Spleen (tissue), 11 donors: ENCODE data around the gene CAMTA1. TPM values are rescaled to one million over a fixed set of nuclear protein-coding genes. Genes with fewer than 3 reads are reported as not detected.

Experiments
- DNase-seq: peaks from one replicate; pipeline ENCODE4 v3.0.0-alpha.2; 2020
- H3K27ac ChIP-seq, 8 donors: fragments of 200-600 bp; sonication (generic) in 7 of 8; 1 replicate in 4 of 8; 2 replicates in 4 of 8; pipeline versions ENCODE4 v1.5.0 to v1.8.0; 2016 to 2021; ENCODE audit warnings: inconsistent platforms in 4 of 8, mild to moderate bottlenecking in 4 of 8, moderate library complexity in 1 of 8
- H3K27me3 ChIP-seq, 7 donors: fragments of 200-600 bp; sonication (generic) in 6 of 7; replicated peaks in 1 of 7; 1 replicate in 4 of 7; 2 replicates in 3 of 7; pipeline versions ENCODE4 v1.5.0 to v1.8.0; 2016 to 2021; ENCODE audit warnings: inconsistent platforms in 3 of 7, mild to moderate bottlenecking in 1 of 7
- H3K36me3 ChIP-seq, 6 donors: fragments of 200-600 bp; sonication (generic) in 5 of 6; 1 replicate in 4 of 6; 2 replicates in 2 of 6; pipeline versions ENCODE4 v1.5.0 to v1.8.0; 2016 to 2021; ENCODE audit warnings: inconsistent platforms in 2 of 6
- H3K4me1 ChIP-seq, 6 donors: fragments of 200-600 bp; sonication (generic) in 5 of 6; 1 replicate in 3 of 6; 2 replicates in 3 of 6; pipeline versions ENCODE4 v1.5.0 to v1.8.0; 2016 to 2021; ENCODE audit warnings: inconsistent platforms in 3 of 6
- H3K4me3 ChIP-seq, 8 donors: fragments of 200-600 bp; sonication (generic) in 7 of 8; 1 replicate in 4 of 8; 2 replicates in 4 of 8; pipeline versions ENCODE4 v1.5.0 to v1.8.0; 2016 to 2021; ENCODE audit warnings: inconsistent platforms in 4 of 8, mild to moderate bottlenecking in 4 of 8, moderate library complexity in 2 of 8
- H3K9me3 ChIP-seq, 8 donors: fragments of 200-600 bp; sonication (generic) in 7 of 8; 1 replicate in 4 of 8; 2 replicates in 4 of 8; pipeline versions ENCODE4 v1.5.0 to v1.8.0; 2016 to 2021; ENCODE audit warnings: inconsistent platforms in 4 of 8
- CTCF ChIP-seq, 11 experiments: fragments of 200-600 bp in 7 of 11; fragments of 450-650 bp in 4 of 11; sonication (generic) in 4 of 11; IDR thresholded peaks in 8 of 11; conservative IDR thresholded peaks in 3 of 11; 1 replicate in 7 of 11; 2 replicates in 4 of 11; pipeline versions ENCODE4 v1.4.0 to v1.8.0; 2016 to 2021; ENCODE audit warnings: antibody characterized with exemption in 11 of 11, inconsistent platforms in 4 of 11, mild to moderate bottlenecking in 1 of 11
- POLR2A ChIP-seq, 3 donors: fragments of 450-650 bp; IDR thresholded peaks; one replicate each; pipeline ENCODE4 v1.5.1; 2017; ENCODE audit warnings: antibody characterized with exemption in 3 of 3, mild to moderate bottlenecking in 1 of 3
- POLR2AphosphoS5 ChIP-seq, 3 donors: sonication (generic); formaldehyde crosslinking; IDR thresholded peaks; one replicate each; pipeline ENCODE4 v1.5.1; 2017; ENCODE audit warnings: antibody characterized with exemption in 3 of 3
- WGBS, 5 donors: extraction: QIAGEN DNeasy Blood & Tissue Kit in 3 of 5; methylation state at CpG; one replicate each; pipeline versions ENCODE4 v1.1.5 to v1.1.7; 2013 to 2018; 5-methylcytosine and 5-hydroxymethylcytosine counted together
- intact Hi-C: fragments of 100-400 bp; cut with DNase I; formaldehyde crosslinking; loops from one replicate; pipeline ENCODE4 v1.15.0; 2023; ENCODE audit warnings: low total_unique reads
- polyA plus RNA-seq, 3 donors: library from polyadenylated mRNA; stranded (reverse); fragments of 200-250 nt; gene quantifications; one replicate each; pipeline ENCODE4 v1.2.1, GENCODE V29; 2013
- total RNA-seq, 7 donors: library from RNA; depleted of rRNA in 3 of 7; stranded (reverse); fragments of >200 nt in 3 of 7; fragmentation: NEBNext Ultra II Directional in 4 of 7; extraction: Animal tissue kit (Norgen Biotek cat#: 25700) in 4 of 7; gene quantifications; one replicate each; pipeline versions ENCODE4 v1.1.0 to v1.2.1, GENCODE V29; 2016 to 2021
- donor health status: healthy with polysubstance abuse.
- donor health status: DM: no; HTN: no; CAD: no; lungs with moderate emphysema.
- donor health status: DM: no; HTN: no; CAD: no.
- donor health status: Bipolar disorder and iron deficiency.
- donor health status: healthy.
- donor health status: DM: no; HTN: no; CAD: no.
- donor health status: DM: yes; HTN: yes; CAD: no.

CAMTA1 gene
- total and polyA plus RNA-seq, 10 donors, result 53.0 to 106 (median 77.3) TPM

DNA sequence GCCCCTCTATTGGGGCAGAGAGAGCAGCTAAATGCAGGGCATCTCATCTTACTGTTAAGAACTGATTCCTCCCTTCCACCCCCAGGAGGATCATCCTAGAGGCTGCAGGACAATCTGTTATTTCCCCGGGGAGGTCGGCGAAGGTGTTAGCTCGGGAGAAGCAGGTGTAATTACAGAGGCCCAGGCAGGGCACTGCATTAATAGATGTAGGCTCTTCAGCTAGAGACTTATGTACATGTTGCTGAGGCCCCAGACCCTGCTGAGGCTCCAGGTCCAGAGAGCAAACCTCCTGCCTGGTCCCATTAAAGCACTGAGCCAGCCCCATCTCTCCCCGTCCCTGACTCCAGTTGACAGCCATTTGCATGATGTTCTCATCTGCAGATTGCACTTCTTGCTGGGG, 665.6 kb downstream of the CAMTA1 start:
- WGBS, 5 donors, result 70 to 92% (median 87%) methylated on average over 5 of the region's 5 CpGs
- H3K27ac ChIP-seq, result no peak overlapping the region
- no peak for TF ChIP-seq POLR2A (IDR thresholded peaks at IDR 0.05)
- TF ChIP-seq CTCF (IDR thresholded peaks at IDR 0.05 in 8 of 11, conservative IDR thresholded peaks at IDR 0.05 in 3 of 11), result no peak
- no peak for TF ChIP-seq POLR2AphosphoS5 (IDR thresholded peaks at IDR 0.05)
- DNase-seq, result no peak
- peaks cover 15 to 24% (median 21%) of the 10 kb centered on the region in 6 donors for H3K4me1 ChIP-seq
- H3K36me3 ChIP-seq, result no peaks in the 10 kb centered on the region
- intact Hi-C loops, result no loop called here
- H3K27me3 ChIP-seq, result no peaks in the 10 kb centered on the region
- no peak overlapping the region for H3K4me3 ChIP-seq
- H3K9me3 ChIP-seq, result no peaks in the 10 kb centered on the region

DNA sequence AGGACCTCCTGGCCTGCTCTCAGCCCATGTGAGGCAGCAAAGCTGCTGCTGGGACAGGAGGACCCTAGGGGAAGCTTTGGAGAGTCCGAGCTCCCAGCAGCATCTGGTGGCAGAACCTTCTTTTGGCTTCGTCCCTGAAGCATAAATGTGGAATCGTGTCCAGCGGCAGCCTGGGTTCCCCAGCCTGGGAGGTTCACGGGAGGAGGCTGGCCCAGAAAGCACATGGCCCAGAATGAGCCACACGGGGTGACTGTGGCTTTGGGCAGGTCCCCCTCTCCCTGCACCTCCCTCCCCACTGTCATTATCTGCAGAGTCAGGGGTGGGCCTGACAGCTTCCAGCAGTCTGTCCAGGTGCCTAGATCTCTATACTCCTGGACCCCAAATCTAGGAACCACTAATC, 667.8 kb downstream of the CAMTA1 start:
- H3K36me3 ChIP-seq, result no peaks in the 10 kb centered on the region
- no peaks in the 10 kb centered on the region for H3K9me3 ChIP-seq
- whole genome bisulfite sequencing, 5 donors, result 71 to 91% (median 88%) methylated on average over 6 of the region's 6 CpGs
- TF ChIP-seq POLR2A (IDR thresholded peaks at IDR 0.05) (no peak), POLR2AphosphoS5 (IDR thresholded peaks at IDR 0.05) (no peak), CTCF (IDR thresholded peaks at IDR 0.05 in 8 of 11, conservative IDR thresholded peaks at IDR 0.05 in 3 of 11) (no peak)
- no peaks in the 10 kb centered on the region for H3K27me3 ChIP-seq
- DNase-seq, result no peak
- peaks cover 16 to 44% (median 30%) of the 10 kb centered on the region in 6 donors for H3K4me1 ChIP-seq
- no peak overlapping the region for H3K4me3 ChIP-seq
- no peak overlapping the region for H3K27ac ChIP-seq
- intact Hi-C loops, result no loop called here

- 44 to 51% (median 48%) methylated on average over 18 to 19 of the region's 19 CpGs for WGBS, 5 donors
- no peaks in the 10 kb centered on the region for H3K27me3 ChIP-seq
- no peaks in the 10 kb centered on the region for H3K36me3 ChIP-seq
- no peak for TF ChIP-seq POLR2AphosphoS5 (IDR thresholded peaks at IDR 0.05)
- peak in 8 of 11 experiments; percentile 22 to 60 (median 36) for TF ChIP-seq CTCF (IDR thresholded peaks at IDR 0.05 in 8 of 11, conservative IDR thresholded peaks at IDR 0.05 in 3 of 11)
- peak overlapping the region in 1 of 8 donors; percentile 61 for H3K27ac ChIP-seq
- H3K9me3 ChIP-seq, result no peaks in the 10 kb centered on the region
- peaks cover 16 to 49% (median 32%) of the 10 kb centered on the region in 6 donors for H3K4me1 ChIP-seq
- DNase-seq, result no peak
- no peak overlapping the region for H3K4me3 ChIP-seq
- intact Hi-C loops, result no loop called here
Observed at GRCh38 chr1:7454052-7454815, 669.0 kb downstream of the CAMTA1 start.

- Histone ChIP-seq H3K4me3 (no peak overlapping the region), H3K36me3 (no peaks in the 10 kb centered on the region), H3K27me3 (no peaks in the 10 kb centered on the region), H3K27ac (peak overlapping the region in 5 of 8 donors; percentile 6 to 63 (median 58)), H3K4me1 (peaks cover 16 to 49% (median 32%) of the 10 kb centered on the region in 6 donors), H3K9me3 (no peaks in the 10 kb centered on the region)
- intact Hi-C loops, result no loop called here
- DNase-seq, result no peak
- TF ChIP-seq POLR2A (IDR thresholded peaks at IDR 0.05), result no peak
- peak in 1 of 3 donors; percentile 27 for TF ChIP-seq POLR2AphosphoS5 (IDR thresholded peaks at IDR 0.05)
- 66 to 80% (median 72%) methylated on average over 23 to 30 of the region's 30 CpGs for WGBS, 5 donors
Observed at GRCh38 chr1:7454895-7455784, 669.9 kb downstream of the CAMTA1 start.
